K562 (cell line): Measurements from ENCODE around the gene SHISA7. TPM values are rescaled to one million over a fixed set of nuclear protein-coding genes. Genes with fewer than 3 reads are reported as not detected.
"Not testable (repeated sequence)": the region's sequence is repeated elsewhere in the genome, so short reads cannot be mapped to it uniquely, and the experiment has no call there.

ENCODE experiments used
- ATAC-seq: fragments of 200-7000 bp; cut with Tn5 transposase; 3 replicates; pipeline ENCODE4 v1.9.1; 2020; ENCODE audit warnings: moderate library complexity
- BruUV-seq: library from RNA; stranded (reverse); fragments of 400-500 nt; replicated peaks from 2 replicates; lab custom pipeline; 2021; lab: Mats Ljungman, UMichigan
- CTCF ChIA-PET: fragments of 300-600 bp; formaldehyde crosslinking; extraction: SDS; loops from one replicate; lab custom pipeline; 2021; ENCODE audit warnings: low intra/inter-chr PET ratio; lab: Yijun Ruan, JAX
- POLR2A ChIA-PET: fragments of 300-600, 350-650 bp; sonication (Branson Sonifier 250); formaldehyde crosslinking; extraction: SDS; loops from one replicate; lab custom pipeline; 2021; ENCODE audit warnings: antibody characterized with exemption, inconsistent platforms; lab: Yijun Ruan, JAX
- DNase-seq, 4 experiments: peaks; one replicate each; pipeline versions ENCODE4 v3.0.0 to v3.0.0-alpha.2; 2011 to 2018; ENCODE audit warnings: low spot score in 3 of 4, mixed read lengths in 3 of 4; ENCODE audit errors: extremely low read depth in 1 of 4
- FAIRE-seq: peaks from 2 replicates; lab custom pipeline; 2011; peaks lifted over from hg19 to GRCh38; lab: Jason Lieb, UNC
- H2AFZ ChIP-seq: 2 replicates; pipeline ENCODE4 v1.6.0; 2011; ENCODE audit warnings: low read depth, low read length, control low read depth, inconsistent platforms
- H3K27ac ChIP-seq: fragments of 200-600 bp; 3 replicates; pipeline ENCODE4 v1.8.0; 2011; ENCODE audit warnings: low read depth, mild to moderate bottlenecking, control low read depth, inconsistent platforms, low read length, moderate library complexity, mixed read lengths; ENCODE audit errors: extremely low read depth
- H3K27me3 ChIP-seq, 2 experiments: fragments of 300-600 bp in 1 of 2; 2 replicates in 1 of 2; 3 replicates in 1 of 2; pipeline versions ENCODE4 v1.6.0 to v1.8.0; 2011; ENCODE audit warnings: inconsistent platforms in 2 of 2, low read length in 2 of 2, mild to moderate bottlenecking in 1 of 2, mixed read lengths in 1 of 2, moderate library complexity in 1 of 2; ENCODE audit not compliant: control insufficient read depth in 2 of 2, insufficient read depth in 2 of 2
- H3K36me3 ChIP-seq: fragments of 300-600 bp; 3 replicates; pipeline ENCODE4 v1.8.0; 2011; ENCODE audit warnings: mild to moderate bottlenecking, low read length, inconsistent platforms; ENCODE audit not compliant: control insufficient read depth, insufficient read depth
- H3K4me1 ChIP-seq, 2 experiments: fragments of 200-600 bp in 1 of 2; replicated peaks in 1 of 2; 2 replicates in 1 of 2; 3 replicates in 1 of 2; pipeline versions ENCODE4 v1.5.1 to v1.8.0; 2011; ENCODE audit warnings: inconsistent platforms in 2 of 2, low read length in 2 of 2, mild to moderate bottlenecking in 1 of 2, mixed read lengths in 1 of 2, moderate library complexity in 1 of 2; ENCODE audit not compliant: control insufficient read depth in 2 of 2, insufficient read depth in 2 of 2
- H3K4me2 ChIP-seq: 2 replicates; pipeline ENCODE4 v1.6.1; 2011; ENCODE audit warnings: low read length, control low read depth, inconsistent platforms, mixed read lengths; ENCODE audit not compliant: insufficient read depth
- H3K4me3 ChIP-seq: fragments of 200-600 bp; sonication (generic), shearing (Covaris generic); 2 replicates; pipeline ENCODE4 v1.5.1; 2016; ENCODE audit warnings: control low read depth, inconsistent platforms
- H3K79me2 ChIP-seq: fragments of 200-600 bp; 3 replicates; pipeline ENCODE4 v1.8.0; 2011; ENCODE audit warnings: low read length, inconsistent platforms; ENCODE audit not compliant: control insufficient read depth, insufficient read depth
- H3K9ac ChIP-seq, 2 experiments: 2 replicates each; pipeline versions ENCODE4 v1.6.0 to v1.6.1; 2011; ENCODE audit warnings: low read depth in 2 of 2, low read length in 2 of 2, control low read depth in 1 of 2, inconsistent platforms in 1 of 2, mild to moderate bottlenecking in 1 of 2, mixed read lengths in 1 of 2; ENCODE audit not compliant: insufficient read depth in 1 of 2
- H3K9me1 ChIP-seq: one replicate; pipeline ENCODE4 v1.6.0; 2011; ENCODE audit warnings: inconsistent platforms, mild to moderate bottlenecking, low read length, moderate library complexity; ENCODE audit not compliant: control insufficient read depth, insufficient read depth
- H3K9me3 ChIP-seq: replicated peaks from 2 replicates; pipeline ENCODE4 v1.5.1; 2011; ENCODE audit warnings: low read depth, low read length, inconsistent platforms; ENCODE audit not compliant: control insufficient read depth, insufficient read depth
- H4K20me1 ChIP-seq: replicated peaks from 2 replicates; pipeline ENCODE4 v1.6.1; 2011; ENCODE audit warnings: low read length, inconsistent platforms, mixed read lengths; ENCODE audit not compliant: control insufficient read depth, insufficient read depth
- COPS2 ChIP-seq: fragments of 450-650 bp; conservative IDR thresholded peaks from 2 replicates; pipeline ENCODE4 v1.6.1; 2016; ENCODE audit warnings: mild to moderate bottlenecking, moderate library complexity
- ETS2 ChIP-seq: IDR thresholded peaks from 2 replicates; pipeline ENCODE4 v1.6.1; 2016; ENCODE audit warnings: borderline replicate concordance, missing genetic modification characterization, mild to moderate bottlenecking, moderate library complexity, missing compliant biosample characterization; ENCODE audit not compliant: poor library complexity, severe bottlenecking
- NCOR1 ChIP-seq: fragments of 450-650 bp; IDR thresholded peaks from 2 replicates; pipeline ENCODE4 v1.6.1; 2016; ENCODE audit warnings: mild to moderate bottlenecking, moderate library complexity
- POLR2B ChIP-seq: fragments of 450-650 bp; IDR thresholded peaks from 2 replicates; pipeline ENCODE4 v1.6.1; 2018; ENCODE audit warnings: low read depth; ENCODE audit not compliant: partially characterized antibody
- POLR2G ChIP-seq: fragments of 200-400 bp; formaldehyde crosslinking; IDR thresholded peaks from 2 replicates; pipeline ENCODE4 v1.6.1; 2017; ENCODE audit warnings: low read depth, mild to moderate bottlenecking, antibody characterized with exemption, low read length, moderate library complexity
- PYGO2 ChIP-seq: fragments of 450-650 bp; IDR thresholded peaks from 2 replicates; pipeline ENCODE4 v1.6.1; 2016; ENCODE audit warnings: mild to moderate bottlenecking, missing genetic modification characterization, moderate library complexity, missing compliant biosample characterization
- RBFOX2 ChIP-seq: fragments of 200-400 bp; formaldehyde crosslinking; IDR thresholded peaks from 2 replicates; pipeline ENCODE4 v1.6.1; 2017; ENCODE audit warnings: low read depth, mild to moderate bottlenecking, low read length, moderate library complexity
- RBM22 ChIP-seq: fragments of 200-400 bp; formaldehyde crosslinking; IDR thresholded peaks from 2 replicates; pipeline ENCODE4 v1.6.1; 2018; ENCODE audit warnings: low read length, low read depth; ENCODE audit not compliant: poor library complexity, severe bottlenecking
- RFX1 ChIP-seq: fragments of 450-650 bp; IDR thresholded peaks from 2 replicates; pipeline ENCODE4 v1.6.1; 2016; ENCODE audit warnings: mild to moderate bottlenecking, moderate library complexity
- SMAD1 ChIP-seq: fragments of 150-350 bp; IDR thresholded peaks from 2 replicates; pipeline ENCODE4 v1.6.1; 2014; ENCODE audit warnings: low read length, low read depth; ENCODE audit not compliant: partially characterized antibody
- XRCC3 ChIP-seq: fragments of 450-650 bp; IDR thresholded peaks from 2 replicates; pipeline ENCODE4 v1.6.1; 2017; ENCODE audit warnings: mild to moderate bottlenecking, moderate library complexity
- WGBS: fragments of 100-300 bp; shearing (Covaris generic); methylation state at CpG from one replicate; pipeline ENCODE4 v1.1.6; 2016; ENCODE audit warnings: low coverage, mixed read lengths; ENCODE audit not compliant: insufficient coverage; ENCODE audit errors: missing lambda C conversion rate; 5-methylcytosine and 5-hydroxymethylcytosine counted together
- in situ Hi-C: fragments of 300-500 bp; cut with MboI; formaldehyde crosslinking; loops from 4 replicates; pipeline ENCODE4 v1.15.0; 2018; ENCODE audit warnings: inconsistent platforms, mixed read lengths
- intact Hi-C: fragments of 100-400 bp; cut with micrococcal nuclease; formaldehyde crosslinking; loops from 2 replicates; pipeline ENCODE4 v1.14.2; 2022
- polyA plus RNA-seq, 8 experiments: library from polyadenylated mRNA; depleted of rRNA in 4 of 8; stranded (reverse) in 5 of 8; unstranded in 3 of 8; fragments of >200 nt; fragmentation: Nextera tagmentation in 2 of 8; fragmentation: Illumina TruSeq in 1 of 8; extraction: Ambion mirVana in 2 of 8; extraction: Trizol in 1 of 8; gene quantifications; 2 replicates each; pipeline versions ENCODE4 v1.2.1 to v1.2.3, GENCODE V29; 2011 to 2014; ENCODE audit warnings: inconsistent platforms in 1 of 8, missing spikeins in 1 of 8
- total RNA-seq, 7 experiments: library from RNA; depleted of rRNA in 6 of 7; stranded (reverse); fragments of >200 nt in 6 of 7; fragmentation: Illumina TruSeq in 2 of 7; extraction: Trizol in 2 of 7; gene quantifications; 2 replicates each; pipeline versions ENCODE4 v1.2.1 to v1.2.3, GENCODE V29; 2011 to 2021; ENCODE audit warnings: low replicate concordance in 1 of 7
- TF ChIP-seq, protein P1 (sequence below): fragments of 200-800 bp; sonication (Bioruptor generic); IDR thresholded peaks from 2 replicates; pipeline ENCODE4 v1.6.1; 2017; ENCODE audit warnings: missing genetic modification characterization, missing compliant biosample characterization
- TF ChIP-seq, protein P2 (sequence below): fragments of 250-450 bp; sonication (Bioruptor Pico); IDR thresholded peaks from 2 replicates; pipeline ENCODE4 v1.8.0; 2021; ENCODE audit warnings: moderate library complexity, mild to moderate bottlenecking, inconsistent platforms

SHISA7 gene
- total and polyA plus RNA-seq, 9 of the 15 experiments (the other 6 are each of a cell fraction or from before 2014, with no cell fraction given) = 0.01 to 0.40 (median 0.07) TPM

DNA sequence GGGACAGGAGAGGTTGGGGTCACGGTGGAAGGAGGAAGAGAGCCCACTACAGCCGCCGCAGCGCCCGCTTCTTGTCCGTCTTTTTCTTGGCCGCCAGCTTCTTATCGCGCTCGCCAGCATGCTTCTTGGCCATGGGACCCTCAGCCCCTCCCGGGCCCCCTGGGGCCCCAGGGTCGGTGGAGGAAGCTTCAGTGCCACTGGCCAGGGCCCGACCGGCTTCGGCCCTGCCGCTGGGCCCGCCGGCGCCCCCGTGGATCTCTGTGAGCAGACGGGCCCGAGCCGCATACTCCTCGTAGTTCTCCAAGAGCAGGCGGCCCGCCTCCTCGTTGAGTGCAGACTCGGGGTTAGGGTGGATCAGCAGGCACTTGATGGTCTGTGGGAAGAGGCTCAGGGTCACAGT lies 41.7 kb downstream of the SHISA7 start:
- H3K27ac ChIP-seq, H3K4me3 ChIP-seq, ATAC-seq, intact Hi-C loops, BruUV-seq, DNase-seq, in situ Hi-C loops, H3K4me2 ChIP-seq, H3K9me3 ChIP-seq, H3K9me1 ChIP-seq, CTCF ChIA-PET, H3K27me3 ChIP-seq, FAIRE-seq, H3K9ac ChIP-seq, H2AFZ ChIP-seq: not testable (repeated sequence)
- Histone ChIP-seq H3K36me3 (peaks cover 55% of the 10 kb centered on the region), H4K20me1 (peaks cover 38% of the 10 kb centered on the region), H3K4me1 (peaks cover 11 to 30% of the 10 kb centered on the region in 2 experiments; a peak in 4 of 5 replicates), H3K79me2 (peaks cover 36% of the 10 kb centered on the region)
- POLR2A ChIA-PET = interaction anchor here (2.0 to 6.6 kb wide), 3 partner anchors 13 to 108 kb away, joined by 8 to 195 read pairs (median 97); partner anchors contain the start of genes RPL28 and TMEM238
- peak; percentile 71 for TF ChIP-seq RBFOX2
- peak; percentile 70 for TF ChIP-seq POLR2G
- peak; percentile 56 for TF ChIP-seq RBM22
- 75% methylated on average over 2 of the region's 28 CpGs for WGBS

DNA sequence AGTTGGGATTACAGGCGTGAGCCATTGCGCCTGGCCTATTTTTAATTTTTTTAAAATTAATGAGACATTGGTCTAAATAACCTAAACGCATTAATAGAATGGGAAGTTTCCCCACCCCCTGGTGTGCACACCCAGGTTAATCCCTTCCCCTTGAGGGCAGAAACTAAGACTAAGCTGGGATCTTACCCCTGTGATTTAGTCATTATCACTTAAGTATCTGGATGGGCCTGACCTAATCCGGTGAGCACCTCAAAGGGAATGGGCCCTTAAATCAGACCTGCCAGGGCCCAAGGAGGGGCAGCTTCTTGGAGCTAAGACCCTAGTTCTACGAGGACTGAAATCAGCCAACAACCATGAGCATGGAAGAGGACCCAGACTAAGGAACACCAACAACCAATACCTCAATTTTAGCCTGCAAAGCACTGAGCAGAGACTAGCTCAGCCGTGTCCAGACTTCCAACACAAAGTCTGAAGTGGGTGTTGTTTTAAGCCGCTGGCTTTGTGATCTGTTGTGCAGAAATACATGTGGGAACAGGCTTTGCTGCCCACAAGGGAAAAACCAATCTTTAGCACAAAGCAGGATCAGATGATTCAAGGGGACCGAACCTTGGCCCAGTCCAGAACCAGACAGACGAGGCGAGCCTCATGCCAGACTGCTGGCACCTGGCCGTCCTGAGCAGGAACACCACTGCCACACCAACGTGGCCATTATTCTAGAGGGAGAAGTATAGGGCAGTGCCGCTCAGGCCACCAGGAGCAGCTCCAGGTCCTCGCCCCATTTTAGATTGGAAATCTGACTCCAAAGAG lies 42.6 kb downstream of the SHISA7 start:
- POLR2A ChIA-PET = interaction anchor here (0.5 to 5.1 kb wide), 14 partner anchors 12 to 225 kb away, joined by 3 to 97 read pairs (median 5); partner anchors contain the start of genes ISOC2, PPP6R1, PTPRH and RPL28
- ATAC-seq = peak; percentile 62
- no TSS peak for BruUV-seq
- Histone ChIP-seq H2AFZ (no peak overlapping the region), H3K9me1 (peaks cover under 1% of the 10 kb centered on the region), H3K9me3 (no peaks in the 10 kb centered on the region), H3K79me2 (peaks cover 27% of the 10 kb centered on the region), H3K27ac (no peak overlapping the region), H3K27me3 (no peaks in the 10 kb centered on the region), H3K4me2 (no peak overlapping the region), H3K36me3 (peaks cover 46% of the 10 kb centered on the region), H4K20me1 (peaks cover 29% of the 10 kb centered on the region), H3K4me3 (no peak overlapping the region), H3K4me1 (peaks cover 2 to 21% of the 10 kb centered on the region in 2 experiments; a peak in 4 of 5 replicates), H3K9ac (peak overlapping the region in 1 of 2 experiments; percentile 80; a peak in 1 of 4 replicates)
- in situ Hi-C loops (no loop called here), intact Hi-C loops (no loop called here)
- CTCF ChIA-PET = no interaction called here
- no peak for DNase-seq
- WGBS = 82% methylated on average over 14 of the region's 14 CpGs
- FAIRE-seq = peak; percentile 35
- 0 out of 2 replicates have a peak, but pooled peaks have one; percentile 11 for TF ChIP-seq NCOR1
- TF ChIP-seq ETS2 (tag) = no peak
- TF ChIP-seq XRCC3 = no peak
- TF ChIP-seq POLR2B = peak; percentile 48
- no peak for TF ChIP-seq RFX1
- no peak for TF ChIP-seq SMAD1
- TF ChIP-seq, protein P1, sequence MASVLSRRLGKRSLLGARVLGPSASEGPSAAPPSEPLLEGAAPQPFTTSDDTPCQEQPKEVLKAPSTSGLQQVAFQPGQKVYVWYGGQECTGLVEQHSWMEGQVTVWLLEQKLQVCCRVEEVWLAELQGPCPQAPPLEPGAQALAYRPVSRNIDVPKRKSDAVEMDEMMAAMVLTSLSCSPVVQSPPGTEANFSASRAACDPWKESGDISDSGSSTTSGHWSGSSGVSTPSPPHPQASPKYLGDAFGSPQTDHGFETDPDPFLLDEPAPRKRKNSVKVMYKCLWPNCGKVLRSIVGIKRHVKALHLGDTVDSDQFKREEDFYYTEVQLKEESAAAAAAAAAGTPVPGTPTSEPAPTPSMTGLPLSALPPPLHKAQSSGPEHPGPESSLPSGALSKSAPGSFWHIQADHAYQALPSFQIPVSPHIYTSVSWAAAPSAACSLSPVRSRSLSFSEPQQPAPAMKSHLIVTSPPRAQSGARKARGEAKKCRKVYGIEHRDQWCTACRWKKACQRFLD (CRISPR knock-in tag) = no peak
- TF ChIP-seq PYGO2 (tag) = no peak
- TF ChIP-seq, protein P2, sequence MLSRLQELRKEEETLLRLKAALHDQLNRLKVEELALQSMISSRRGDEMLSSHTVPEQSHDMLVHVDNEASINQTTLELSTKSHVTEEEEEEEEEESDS (CRISPR knock-in tag) = no peak
- no peak for TF ChIP-seq COPS2
